Cardiac muscle cell (in vitro differentiated cells and primary cell): ENCODE data around the gene AGPAT3. TPM values are rescaled to one million over a fixed set of nuclear protein-coding genes. Genes with fewer than 3 reads are reported as not detected.

Source experiments
- DNase-seq, 2 donors: peaks; one replicate each; pipeline versions ENCODE4 v3.0.0 to v3.0.0-alpha.2; 2010 to 2017; ENCODE audit warnings: low read depth in 1 of 2, low spot score in 1 of 2
- H3K27ac ChIP-seq: fragments of 200-600 bp; sonication (generic); 2 replicates; pipeline ENCODE4 v1.5.1; 2016
- H3K27me3 ChIP-seq: fragments of 200-600 bp; sonication (generic); 2 replicates; pipeline ENCODE4 v1.6.0; 2016; ENCODE audit warnings: control low read depth
- H3K36me3 ChIP-seq: fragments of 200-600 bp; sonication (generic); 2 replicates; pipeline ENCODE4 v1.5.1; 2016; ENCODE audit warnings: control low read depth
- H3K4me1 ChIP-seq: fragments of 200-600 bp; sonication (generic); 2 replicates; pipeline ENCODE4 v1.8.1; 2017; ENCODE audit warnings: low read depth, mild to moderate bottlenecking, mixed run types
- H3K4me3 ChIP-seq: fragments of 200-600 bp; sonication (generic); 2 replicates; pipeline ENCODE4 v1.5.1; 2016; ENCODE audit warnings: mild to moderate bottlenecking
- H3K9me3 ChIP-seq: fragments of 200-600 bp; sonication (generic); 2 replicates; pipeline ENCODE4 v1.5.1; 2017; ENCODE audit warnings: low read depth, mild to moderate bottlenecking, control low read depth
- CTCF ChIP-seq: IDR thresholded peaks from 2 replicates; pipeline ENCODE4 v1.5.1; 2012; ENCODE audit warnings: low read depth, mild to moderate bottlenecking, low read length
- polyA plus RNA-seq: library from polyadenylated mRNA; unstranded; fragments of >200 nt; fragmentation: Nextera tagmentation; extraction: Ambion mirVana; gene quantifications from 2 replicates; pipeline ENCODE4 v1.2.1, GENCODE V29; 2016
- total RNA-seq: library from RNA; depleted of rRNA; stranded (reverse); fragments of >200 nt; gene quantifications from 2 replicates; pipeline ENCODE4 v1.2.3, GENCODE V29; 2016

Gene AGPAT3
- total and polyA plus RNA-seq, 2 experiments from 2014 or later: 12.4 to 23.6 TPM

DNA sequence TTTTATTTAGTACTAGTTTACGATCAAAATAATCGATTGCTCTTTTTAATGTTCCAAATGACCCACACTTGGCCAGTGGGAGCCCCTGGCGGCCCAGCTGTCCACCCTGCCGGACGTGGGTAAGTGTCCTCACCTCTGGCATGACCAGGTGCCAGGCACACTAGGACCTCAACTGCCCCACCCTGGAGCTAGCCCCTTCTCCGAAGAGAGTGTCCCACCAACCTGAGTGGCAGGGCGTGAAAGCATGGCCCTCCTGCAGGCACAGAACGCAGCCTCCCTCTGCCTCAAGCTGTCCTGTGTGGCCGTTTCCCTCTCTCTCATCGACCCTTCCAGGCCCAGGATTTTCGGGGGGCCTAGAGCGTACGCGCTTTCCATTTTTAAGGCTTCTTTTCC lies 32.9 kb upstream of the AGPAT3 start:
- no peak overlapping the region for H3K27ac ChIP-seq
- H3K27me3 ChIP-seq: no peaks in the 10 kb centered on the region
- H3K4me1 ChIP-seq: no peaks in the 10 kb centered on the region
- H3K9me3 ChIP-seq: no peaks in the 10 kb centered on the region
- no peak for DNase-seq
- TF ChIP-seq CTCF: no peak
- H3K4me3 ChIP-seq: no peak overlapping the region
- H3K36me3 ChIP-seq: no peaks in the 10 kb centered on the region

GRCh38 chr21:43832648-43833047 lies 32.4 kb upstream of the AGPAT3 start:
- Histone ChIP-seq H3K9me3 (no peaks in the 10 kb centered on the region), H3K4me1 (no peaks in the 10 kb centered on the region), H3K4me3 (no peak overlapping the region), H3K27me3 (no peaks in the 10 kb centered on the region), H3K27ac (no peak overlapping the region), H3K36me3 (no peaks in the 10 kb centered on the region)
- no peak for TF ChIP-seq CTCF
- DNase-seq: no peak

DNA sequence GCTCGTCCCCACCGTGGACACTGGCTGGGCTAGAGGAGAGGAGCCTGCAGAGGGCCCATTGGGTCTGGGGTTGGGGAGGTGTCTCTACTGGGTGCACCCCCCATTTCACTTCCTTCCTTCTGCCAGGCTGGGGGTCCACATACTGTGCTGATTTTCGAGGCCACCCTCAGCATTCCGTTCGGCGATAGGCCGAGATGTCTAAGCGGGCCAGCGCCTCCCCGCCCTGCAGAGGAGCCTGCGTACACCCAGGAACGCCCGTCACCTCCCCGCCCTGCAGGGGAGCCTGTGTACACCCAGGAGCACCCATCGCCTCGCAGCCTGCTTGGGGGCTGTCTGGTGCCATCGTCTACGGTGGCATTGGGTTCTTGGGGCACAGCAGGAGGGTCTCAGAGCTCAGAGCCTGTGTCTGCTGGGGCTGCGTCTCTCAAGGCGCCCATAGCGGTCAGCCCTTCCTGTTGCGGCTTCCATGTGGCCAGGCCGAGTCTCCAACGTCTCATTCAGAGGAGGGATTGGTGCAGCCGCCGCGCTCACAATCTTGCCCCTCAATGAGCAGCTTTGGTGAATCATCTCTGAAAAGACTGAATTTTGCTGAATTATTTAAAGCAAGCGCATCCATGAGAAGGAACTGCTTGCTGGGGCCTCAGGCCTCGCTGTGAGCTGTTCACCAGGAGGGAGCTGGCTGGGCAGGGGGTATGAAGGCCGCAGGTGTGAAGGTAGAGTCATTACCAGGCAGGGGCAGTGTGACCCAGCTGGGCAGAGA lies 30.7 kb upstream of the AGPAT3 start:
- H3K27me3 ChIP-seq: no peaks in the 10 kb centered on the region
- no peaks in the 10 kb centered on the region for H3K4me1 ChIP-seq
- H3K9me3 ChIP-seq: no peaks in the 10 kb centered on the region

DNA sequence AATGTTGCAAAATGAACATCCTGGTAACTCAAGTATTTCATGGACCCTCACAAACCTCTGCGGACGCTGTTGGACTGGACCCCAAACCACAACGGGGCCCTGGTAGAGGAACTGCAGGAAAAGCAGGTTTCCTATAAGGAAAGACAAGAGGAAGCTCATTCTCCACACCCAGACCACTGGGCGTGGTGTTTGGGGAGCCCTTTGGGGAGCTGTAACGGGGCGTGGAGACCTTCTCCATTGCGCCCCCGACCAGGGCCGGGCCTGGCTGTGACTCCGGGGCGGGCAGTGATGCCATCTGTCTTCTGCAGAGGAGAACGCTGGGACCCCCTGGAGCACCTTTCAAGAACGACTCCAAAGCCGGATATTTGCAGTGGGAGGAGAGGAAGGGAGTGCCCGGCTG lies 30.0 kb upstream of the AGPAT3 start:
- Histone ChIP-seq H3K27me3 (no peaks in the 10 kb centered on the region), H3K4me3 (no peak overlapping the region), H3K27ac (no peak overlapping the region), H3K36me3 (no peaks in the 10 kb centered on the region), H3K4me1 (no peaks in the 10 kb centered on the region), H3K9me3 (no peaks in the 10 kb centered on the region)
- TF ChIP-seq CTCF: no peak
- no peak for DNase-seq

More for the DNA sequence above, 30.7 kb upstream of the AGPAT3 start:
- DNase-seq: no peak
- Histone ChIP-seq H3K27ac (no peak overlapping the region), H3K36me3 (no peaks in the 10 kb centered on the region), H3K4me3 (no peak overlapping the region)
- no peak for TF ChIP-seq CTCF

DNA sequence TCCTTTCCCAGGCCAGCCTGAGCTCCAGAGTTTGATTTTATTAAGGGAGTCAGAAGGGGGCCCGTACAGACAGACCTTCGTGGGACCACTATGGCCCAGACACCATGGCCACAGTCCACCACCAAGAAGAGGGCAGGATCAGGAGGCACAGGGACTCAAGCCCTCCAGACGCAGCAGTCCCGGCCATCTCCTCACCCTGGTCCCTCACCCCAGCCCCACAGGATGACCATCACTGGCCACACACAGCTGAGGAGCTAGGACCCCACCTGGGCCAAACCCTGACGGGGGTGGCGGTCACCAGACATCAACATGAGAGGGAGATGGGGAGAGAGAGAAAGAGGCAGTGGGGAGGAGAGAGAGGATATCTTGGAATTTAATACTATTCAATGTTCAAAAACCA lies 29.2 kb upstream of the AGPAT3 start:
- Histone ChIP-seq H3K4me1 (no peaks in the 10 kb centered on the region), H3K4me3 (no peak overlapping the region), H3K9me3 (no peaks in the 10 kb centered on the region), H3K27ac (no peak overlapping the region), H3K27me3 (no peaks in the 10 kb centered on the region), H3K36me3 (no peaks in the 10 kb centered on the region)
- no peak for DNase-seq
- no peak for TF ChIP-seq CTCF
